ENCODE measurements around the gene RASSF4.

- TF ChIP-seq NR2C2 (CRISPR knock-in tag; IDR thresholded peaks at IDR 0.05) (no peak), NR2C2 (tag; IDR thresholded peaks at IDR 0.05) (no peak), TRIM25 (IDR thresholded peaks at IDR 0.05; ENCODE audit: borderline replicate concordance) (no peak), BCL6 (CRISPR knock-in tag; IDR thresholded peaks at IDR 0.05) (no peak), BRD9 (IDR thresholded peaks at IDR 0.05; ENCODE audit: low read depth, partially characterized antibody) (no peak), ELK1 (CRISPR knock-in tag; IDR thresholded peaks at IDR 0.05) (no peak), ZBTB33 (CRISPR knock-in tag; IDR thresholded peaks at IDR 0.05) (no peak)
These were observed 25.6 kb downstream of the RASSF4 start for GRCh38 chr10:44985175-44985681.
